Stimulated activated CD8-positive, alpha-beta memory T cell treated with anti-CD3 and anti-CD28 coated beads, Interleukin-7, amount 100 ng/mL, for 1 hour (primary cell): ENCODE measurements around the gene FMN1.

Experiments
- DNase-seq, 2 donors: peaks; one replicate each; pipeline ENCODE4 v3.0.0-alpha.2; 2020; ENCODE audit warnings: low read depth in 2 of 2

Gene FMN1

GRCh38 chr15:33198541-33198940 is 4.0 kb upstream of the FMN1 start:
- DNase-seq, result no peak

- no peak for DNase-seq
These were observed 3.1 kb upstream of the FMN1 start for GRCh38 chr15:33197636-33198035.

DNA sequence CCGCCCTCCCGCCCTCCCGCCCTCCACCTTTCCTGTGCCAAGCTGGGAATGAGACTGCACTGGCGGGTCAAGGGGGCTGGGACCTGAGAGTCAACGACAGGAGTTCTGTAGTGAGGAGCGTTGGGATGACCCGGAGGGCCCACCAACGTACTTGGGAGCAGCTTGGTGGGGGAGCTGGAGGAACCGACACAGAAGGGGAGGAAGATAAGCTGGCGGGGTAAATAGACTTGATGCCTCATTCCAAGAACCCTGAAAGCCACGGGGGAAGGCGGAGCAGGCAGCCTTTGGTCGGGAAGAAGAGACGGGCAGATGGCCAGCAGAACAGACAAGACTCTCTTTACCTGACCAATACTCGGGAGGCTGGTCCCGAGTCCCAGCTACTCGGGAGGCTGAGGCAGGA is 277 bp downstream of the FMN1 start:
- no peak for DNase-seq

GRCh38 chr15:33191591-33191990 is 2.9 kb downstream of the FMN1 start:
- DNase-seq, result no peak

DNA sequence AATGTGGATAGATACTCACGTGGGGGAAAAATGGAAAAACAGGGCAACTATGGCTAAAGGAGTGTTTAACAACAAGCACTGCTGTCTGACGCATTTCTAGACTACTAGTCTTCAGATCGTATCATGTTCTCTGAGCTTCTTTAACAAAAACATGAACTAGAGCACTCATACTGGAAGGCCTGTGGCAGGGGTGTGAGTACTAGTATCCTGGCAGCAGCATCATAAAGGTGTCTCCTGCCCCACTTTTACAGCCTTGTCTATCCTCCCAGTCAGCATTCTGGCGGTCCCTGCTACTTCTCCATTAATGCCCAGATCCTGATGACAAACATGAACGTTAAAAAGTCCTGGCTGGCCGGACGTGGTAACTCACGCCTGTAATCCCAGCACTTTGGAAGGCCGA is 4.0 kb downstream of the FMN1 start:
- DNase-seq, result no peak

DNA sequence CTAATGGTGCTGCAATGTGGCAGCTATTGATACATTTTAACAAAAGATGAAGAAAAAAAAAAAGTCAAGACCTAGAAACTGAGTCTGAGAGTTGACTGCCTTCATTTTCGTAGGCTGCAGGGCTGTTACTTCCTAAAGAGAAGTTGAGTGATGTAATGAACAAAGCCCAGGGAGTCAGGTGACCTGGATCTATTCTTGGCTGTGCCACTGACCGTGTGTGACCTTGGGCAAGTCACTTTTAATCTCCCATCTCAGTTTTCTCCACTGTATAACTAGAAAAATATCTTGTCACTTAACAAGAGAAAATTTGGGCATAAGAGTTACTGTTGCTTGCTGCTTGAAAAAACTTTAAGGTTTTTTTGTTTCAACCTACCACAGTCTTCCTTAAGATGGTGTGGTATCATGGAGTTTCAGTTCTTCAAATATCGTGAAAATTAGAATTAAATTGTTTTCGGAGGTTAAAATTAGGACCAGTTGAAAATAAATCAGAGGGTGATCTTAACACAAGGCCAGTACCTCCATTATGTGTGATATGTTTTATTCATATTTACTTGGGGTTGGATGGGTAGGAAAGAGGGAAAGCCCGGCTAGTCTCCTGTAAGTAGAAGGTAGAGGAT is 5.8 kb downstream of the FMN1 start:
- DNase-seq, result no peak

- DNase-seq, result no peak
These were observed 6.4 kb downstream of the FMN1 start for GRCh38 chr15:33188159-33188558.

- no peak for DNase-seq
These were observed 11.2 kb downstream of the FMN1 start for GRCh38 chr15:33183334-33183733.

- no peak for DNase-seq
These were observed 11.6 kb downstream of the FMN1 start for GRCh38 chr15:33182926-33183325.

DNA sequence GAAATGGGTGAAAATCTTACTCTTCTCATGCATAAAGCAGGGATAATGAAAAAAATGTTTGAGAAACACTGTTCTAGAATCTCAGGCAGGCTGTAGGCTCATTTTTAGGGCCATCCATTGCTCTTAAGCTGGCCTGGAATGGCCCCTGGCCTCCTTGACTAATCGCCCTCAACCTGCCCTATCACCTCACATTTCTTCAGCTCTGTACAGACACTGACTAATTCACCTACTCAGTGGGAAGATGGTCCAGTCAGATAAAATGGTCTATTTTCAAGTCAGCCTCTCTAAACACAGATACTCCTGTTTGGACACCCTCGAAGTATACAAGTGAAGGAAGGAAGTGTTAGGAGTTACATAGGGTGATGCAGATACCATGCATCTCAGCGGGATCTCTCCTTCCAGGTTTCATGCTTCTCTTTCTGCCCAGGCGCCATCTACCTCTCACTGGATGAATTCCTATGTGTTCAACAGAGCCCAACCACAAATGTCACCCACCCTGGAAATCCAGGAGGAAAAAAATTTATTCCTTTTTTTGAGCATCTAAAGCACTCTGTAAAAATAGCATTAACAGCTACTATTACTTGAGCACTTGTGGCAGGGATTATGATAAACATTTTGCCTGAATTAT is 12.1 kb downstream of the FMN1 start:
- DNase-seq, result no peak

GRCh38 chr15:33179874-33180273 is 14.6 kb downstream of the FMN1 start:
- DNase-seq, result no peak

DNA sequence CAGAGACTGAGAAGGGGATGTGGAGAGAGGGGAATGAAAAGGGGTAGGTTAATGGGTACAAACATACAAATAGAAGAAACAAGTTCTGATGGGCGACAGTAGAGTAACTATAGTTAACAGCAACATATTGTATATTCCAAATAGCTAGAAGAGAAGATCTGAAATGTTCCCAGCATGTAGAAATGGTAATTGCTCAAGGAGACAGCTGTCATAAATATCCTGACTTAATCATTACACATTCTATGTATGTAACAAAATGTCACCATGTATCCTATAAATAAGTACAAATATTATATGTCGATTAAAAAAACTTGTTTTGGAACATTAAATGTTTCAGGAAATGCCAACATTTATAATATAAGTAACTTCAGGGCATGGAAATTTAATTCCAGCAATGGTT is 23.3 kb downstream of the FMN1 start:
- no peak for DNase-seq

DNA sequence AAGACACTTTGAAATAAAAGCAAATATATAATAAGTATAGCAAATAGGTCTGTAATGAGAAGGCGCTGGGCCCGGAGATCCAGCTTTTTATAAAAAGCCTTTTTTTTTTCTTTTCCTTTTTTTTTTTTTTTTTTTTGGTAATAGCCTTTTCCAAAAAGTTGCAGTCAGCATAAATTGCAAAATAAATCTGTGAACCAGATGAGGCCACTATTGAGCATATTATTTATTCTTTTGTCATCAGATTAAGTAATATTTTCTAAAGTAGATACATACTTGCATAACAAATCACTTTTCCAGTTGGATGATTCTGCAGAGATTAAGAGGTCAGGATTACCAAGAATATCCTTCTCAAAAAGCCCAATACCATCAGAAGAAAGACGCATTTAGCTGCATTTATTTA is 24.9 kb downstream of the FMN1 start:
- no peak for DNase-seq

DNA sequence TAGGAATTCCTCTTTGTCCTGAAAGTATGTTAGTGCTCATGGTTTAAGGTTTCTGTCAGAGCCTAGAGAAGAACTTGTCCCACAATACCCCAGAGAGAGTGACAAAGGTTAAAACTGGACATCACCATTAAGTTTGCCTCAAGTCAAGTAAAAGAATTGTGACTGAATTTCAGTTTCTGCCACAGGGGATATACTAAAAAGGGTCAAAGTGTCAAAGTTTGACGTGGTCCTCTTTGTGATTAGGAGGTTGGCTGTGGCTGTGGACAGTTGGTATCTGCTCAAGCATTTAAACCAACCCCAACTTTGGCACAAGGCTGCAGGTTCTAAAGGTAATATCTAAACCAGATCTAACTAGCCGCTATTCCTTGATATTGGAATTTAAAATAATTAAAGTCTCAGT is 26.1 kb downstream of the FMN1 start:
- no peak for DNase-seq

DNA sequence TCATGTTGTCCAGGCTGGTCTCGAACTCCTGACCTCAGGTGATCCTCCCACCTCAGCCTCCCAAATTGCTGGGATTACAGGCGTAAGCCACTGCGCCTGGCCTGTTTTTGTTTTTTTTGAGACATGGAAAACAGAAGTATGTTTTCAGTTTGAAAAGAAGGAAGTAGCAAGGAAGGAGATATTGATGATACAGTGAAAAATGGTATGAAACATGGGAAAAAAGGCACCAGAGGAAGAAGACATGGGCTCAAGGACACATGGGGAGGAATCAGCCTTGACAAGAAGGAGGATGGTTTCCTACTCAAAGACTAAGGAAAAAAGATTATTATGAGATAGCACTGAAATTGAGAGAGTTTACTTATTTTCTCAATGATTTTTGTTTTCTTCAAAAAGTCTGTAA is 30.7 kb downstream of the FMN1 start:
- DNase-seq, result no peak

GRCh38 chr15:33161209-33161608 is 33.3 kb downstream of the FMN1 start:
- no peak for DNase-seq

- DNase-seq, result no peak
These were observed 33.8 kb downstream of the FMN1 start for GRCh38 chr15:33160581-33161165.

DNA sequence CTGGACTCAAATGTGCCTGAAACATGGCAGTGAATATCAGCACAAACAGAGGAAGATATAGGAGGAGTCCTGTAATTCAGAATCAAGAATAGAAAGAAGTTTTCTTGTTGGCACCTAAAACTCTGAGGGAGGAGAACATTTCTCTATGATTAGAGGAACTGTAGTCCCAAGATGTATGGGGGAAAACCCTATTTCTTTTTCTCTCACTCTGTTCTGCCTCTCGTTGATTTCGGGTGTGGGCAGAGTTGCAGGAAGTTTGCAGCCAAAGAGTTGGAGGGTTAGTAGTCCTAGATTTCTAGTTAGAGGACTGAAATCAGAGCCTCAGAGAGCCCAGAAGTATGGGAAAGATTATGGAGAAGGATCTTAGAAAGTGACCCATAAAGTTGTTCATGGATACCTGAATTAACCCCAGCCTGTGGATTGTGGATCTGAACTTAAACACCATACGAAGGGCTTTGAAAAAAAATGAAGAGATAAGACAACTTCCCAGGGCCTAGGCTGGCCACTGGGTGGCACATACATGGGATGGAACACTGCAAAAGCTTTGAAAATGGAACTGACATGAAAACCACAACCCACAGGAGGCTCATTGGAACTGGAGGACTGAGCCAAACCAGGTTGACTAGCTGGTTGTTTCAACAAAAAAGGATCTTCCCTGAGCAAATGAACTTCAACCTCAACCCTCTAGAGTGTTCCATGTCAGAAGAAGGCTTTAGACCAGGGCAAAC is 34.6 kb downstream of the FMN1 start:
- no peak for DNase-seq

- DNase-seq, result no peak
These were observed 36.1 kb downstream of the FMN1 start for GRCh38 chr15:33158366-33158765.

GRCh38 chr15:33157371-33158037 is 37.0 kb downstream of the FMN1 start:
- no peak for DNase-seq

DNA sequence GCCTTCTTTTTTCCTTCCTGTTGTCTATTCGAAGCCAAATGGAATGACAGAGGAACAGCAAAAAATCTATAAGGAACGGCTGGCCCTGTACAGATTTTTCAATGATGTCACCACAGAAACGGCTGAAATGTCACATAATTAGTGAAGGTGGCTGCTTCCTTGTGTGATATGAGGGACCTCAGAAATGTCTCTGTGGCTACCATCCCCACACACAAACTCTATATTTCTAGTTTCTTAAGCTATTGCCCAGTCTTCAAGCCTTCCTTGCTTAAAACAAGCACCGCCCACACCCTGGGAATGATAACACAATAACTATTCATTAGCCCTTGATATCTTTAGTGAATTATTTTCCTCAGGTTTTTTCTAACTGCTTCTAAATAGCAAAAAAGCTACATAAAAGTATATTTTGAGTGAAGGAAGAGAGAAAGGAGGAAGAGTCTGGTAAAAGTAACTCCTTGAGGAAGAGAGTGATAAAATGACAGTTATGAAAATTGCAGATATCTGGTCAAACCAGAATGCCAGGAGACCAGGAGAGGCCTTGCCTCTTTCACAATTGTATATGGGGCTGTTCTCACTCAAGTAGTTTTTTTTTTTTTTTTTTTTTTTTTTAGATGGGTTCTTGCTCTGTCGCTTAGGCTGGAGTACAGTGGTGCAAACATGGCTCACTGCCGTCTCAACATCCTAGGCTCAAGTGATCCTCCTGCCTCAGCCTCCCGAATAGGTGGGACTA is 38.7 kb downstream of the FMN1 start:
- no peak for DNase-seq
